ENCODE data around the gene CSAD.

- TF ChIP-seq CTCF (IDR thresholded peaks at IDR 0.05 in 8 of 11, conservative IDR thresholded peaks at IDR 0.05 in 3 of 11): no peak
- TF ChIP-seq POLR2A (IDR thresholded peaks at IDR 0.05): no peak
- TF ChIP-seq POLR2AphosphoS5 (IDR thresholded peaks at IDR 0.05): no peak
These were observed 47.0 kb downstream of the CSAD start for GRCh38 chr12:53133722-53134121.
